H1 (cell line): ENCODE measurements around the gene AQP4. TPM values are rescaled to one million over a fixed set of nuclear protein-coding genes. Genes with fewer than 3 reads are reported as not detected.

Experiments used
- CTCF ChIA-PET: fragments of 300-600 bp; sonication (Branson Sonifier 250); formaldehyde crosslinking; loops from one replicate; lab custom pipeline; 2021; ENCODE audit not compliant: partially characterized antibody; lab: Charles Lee
- POLR2A ChIA-PET: fragments of 300-600 bp; sonication (Branson Sonifier 250); formaldehyde crosslinking; loops from one replicate; lab custom pipeline; 2021; ENCODE audit warnings: inconsistent platforms; ENCODE audit not compliant: partially characterized antibody; lab: Charles Lee
- DNase-seq, 2 experiments: peaks; one replicate each; pipeline versions ENCODE4 v3.0.0 to v3.0.0-alpha.2; 2010 to 2022; ENCODE audit warnings: low spot score in 2 of 2, low read depth in 1 of 2, mixed read lengths in 1 of 2
- FAIRE-seq: peaks from 2 replicates; lab custom pipeline; 2011; peaks lifted over from hg19 to GRCh38; lab: Jason Lieb, UNC
- H2AFZ ChIP-seq: 2 replicates; pipeline ENCODE4 v1.8.1; 2012; ENCODE audit warnings: low read length, inconsistent platforms
- H2AK5ac ChIP-seq: 2 replicates; pipeline ENCODE4 v1.6.1; 2013; ENCODE audit warnings: low read depth, low read length
- H2BK120ac ChIP-seq: replicated peaks from 2 replicates; pipeline ENCODE3; 2013; ENCODE audit warnings: low read depth, low read length, inconsistent platforms
- H2BK12ac ChIP-seq: 2 replicates; pipeline ENCODE4 v1.6.1; 2013; ENCODE audit warnings: low read depth, low read length
- H2BK15ac ChIP-seq: 2 replicates; pipeline ENCODE4 v1.6.1; 2013; ENCODE audit warnings: low read length
- H2BK20ac ChIP-seq: 2 replicates; pipeline ENCODE4 v1.6.1; 2013; ENCODE audit warnings: low read length
- H2BK5ac ChIP-seq: 2 replicates; pipeline ENCODE4 v1.6.1; 2013; ENCODE audit warnings: low read depth, low read length
- H3K14ac ChIP-seq: 2 replicates; pipeline ENCODE4 v1.6.1; 2013; ENCODE audit warnings: inconsistent platforms; ENCODE audit not compliant: insufficient read length
- H3K18ac ChIP-seq: 2 replicates; pipeline ENCODE4 v1.6.1; 2013; ENCODE audit warnings: low read length; ENCODE audit errors: extremely low read depth
- H3K23ac ChIP-seq: 2 replicates; pipeline ENCODE4 v1.6.1; 2013; ENCODE audit warnings: inconsistent platforms; ENCODE audit not compliant: insufficient read length
- H3K23me2 ChIP-seq: 2 replicates; pipeline ENCODE4 v1.6.1; 2013; ENCODE audit warnings: low read depth, low read length
- H3K27ac ChIP-seq: 2 replicates; pipeline ENCODE4 v1.6.1; 2011; ENCODE audit warnings: low read depth, low read length, inconsistent platforms
- H3K27me3 ChIP-seq, 4 experiments: replicated peaks in 1 of 4; 1 replicate in 1 of 4; 2 replicates in 3 of 4; pipeline versions ENCODE4 v1.6.1 to v1.8.1; 2011 to 2013; ENCODE audit warnings: low read length in 3 of 4, mild to moderate bottlenecking in 3 of 4, inconsistent platforms in 2 of 4, mixed read lengths in 2 of 4, moderate library complexity in 1 of 4; ENCODE audit not compliant: control insufficient read depth in 3 of 4, insufficient read depth in 3 of 4; ENCODE audit errors: extremely low read depth in 1 of 4
- H3K36me3 ChIP-seq, 4 experiments: 2 replicates each; pipeline versions ENCODE4 v1.6.1 to v1.8.1; 2011 to 2013; ENCODE audit warnings: mild to moderate bottlenecking in 4 of 4, low read length in 3 of 4, moderate library complexity in 2 of 4, control low read depth in 1 of 4, inconsistent platforms in 1 of 4; ENCODE audit not compliant: insufficient read depth in 4 of 4, control insufficient read depth in 2 of 4
- H3K4ac ChIP-seq: replicated peaks from 2 replicates; pipeline ENCODE3; 2013; ENCODE audit warnings: low read length, low read depth, mixed read lengths, inconsistent platforms; ENCODE audit not compliant: insufficient read length
- H3K4me1 ChIP-seq, 4 experiments: replicated peaks in 1 of 4; 1 replicate in 1 of 4; 2 replicates in 3 of 4; pipeline versions ENCODE4 v1.6.1 to v1.8.1; 2011 to 2013; ENCODE audit warnings: low read length in 3 of 4, inconsistent platforms in 2 of 4, mixed read lengths in 1 of 4; ENCODE audit not compliant: insufficient read depth in 4 of 4, control insufficient read depth in 3 of 4
- H3K4me2 ChIP-seq, 2 experiments: 2 replicates each; pipeline versions ENCODE4 v1.6.1 to v1.8.1; 2011 to 2013; ENCODE audit warnings: low read depth in 2 of 2, low read length in 2 of 2, control low read depth in 1 of 2, inconsistent platforms in 1 of 2, mild to moderate bottlenecking in 1 of 2; ENCODE audit not compliant: insufficient read depth in 1 of 2
- H3K4me3 ChIP-seq, 4 experiments: fragments of 200-600, 300-600 bp in 1 of 4; sonication (generic), shearing (Covaris generic), sonication (Bioruptor Twin) in 1 of 4; 2 replicates each; pipeline versions ENCODE4 v1.5.1 to v1.8.1; 2011 to 2016; ENCODE audit warnings: low read length in 4 of 4, low read depth in 3 of 4, control low read depth in 2 of 4, inconsistent platforms in 2 of 4, mild to moderate bottlenecking in 2 of 4, mixed read lengths in 1 of 4, moderate library complexity in 1 of 4; ENCODE audit not compliant: insufficient read depth in 2 of 4; ENCODE audit errors: extremely low read depth in 1 of 4
- H3K56ac ChIP-seq: replicated peaks from 2 replicates; pipeline ENCODE3; 2013; ENCODE audit warnings: low read depth, mild to moderate bottlenecking, mixed read lengths, low read length, inconsistent platforms; ENCODE audit not compliant: insufficient read length
- H3K79me1 ChIP-seq: 2 replicates; pipeline ENCODE4 v1.6.1; 2013; ENCODE audit warnings: low read depth, low read length, control low read depth
- H3K79me2 ChIP-seq, 2 experiments: 2 replicates each; pipeline versions ENCODE4 v1.6.1 to v1.8.1; 2012 to 2013; ENCODE audit warnings: low read length in 2 of 2, mild to moderate bottlenecking in 2 of 2, inconsistent platforms in 1 of 2; ENCODE audit not compliant: insufficient read depth in 2 of 2, control insufficient read depth in 1 of 2
- H3K9ac ChIP-seq, 4 experiments: replicated peaks in 1 of 4; 1 replicate in 1 of 4; 2 replicates in 3 of 4; pipeline versions ENCODE4 v1.6.1 to v1.8.1; 2011 to 2013; ENCODE audit warnings: low read depth in 3 of 4, low read length in 3 of 4, control low read depth in 2 of 4, mild to moderate bottlenecking in 2 of 4, moderate library complexity in 2 of 4, inconsistent platforms in 1 of 4; ENCODE audit errors: extremely low read depth in 1 of 4
- H3K9me3 ChIP-seq, 2 experiments: 2 replicates each; pipeline versions ENCODE4 v1.6.1 to v1.8.1; 2012 to 2013; ENCODE audit warnings: mild to moderate bottlenecking in 2 of 2, moderate library complexity in 2 of 2, control low read depth in 1 of 2, inconsistent platforms in 1 of 2, low read depth in 1 of 2, low read length in 1 of 2, mixed read lengths in 1 of 2; ENCODE audit not compliant: insufficient read depth in 2 of 2
- H4K20me1 ChIP-seq, 2 experiments: replicated peaks in 1 of 2; 2 replicates each; pipeline versions ENCODE3 to v1.8.1; 2011 to 2013; ENCODE audit warnings: inconsistent platforms in 2 of 2, low read length in 2 of 2, mild to moderate bottlenecking in 1 of 2; ENCODE audit not compliant: insufficient read depth in 2 of 2, control insufficient read depth in 1 of 2
- H4K5ac ChIP-seq: 2 replicates; pipeline ENCODE4 v1.6.1; 2013; ENCODE audit warnings: low read length, low read depth, mixed read lengths, inconsistent platforms; ENCODE audit not compliant: insufficient read length
- H4K8ac ChIP-seq: 2 replicates; pipeline ENCODE4 v1.8.0; 2013; ENCODE audit warnings: mild to moderate bottlenecking, moderate library complexity, low read length, inconsistent platforms; ENCODE audit not compliant: insufficient read depth; ENCODE audit errors: extremely low read depth
- H4K91ac ChIP-seq: replicated peaks from 2 replicates; pipeline ENCODE3; 2013; ENCODE audit warnings: low read length, mixed read lengths, inconsistent platforms; ENCODE audit not compliant: insufficient read length
- BCL11A ChIP-seq, 2 experiments: IDR thresholded peaks; one replicate each; pipeline ENCODE4 v1.6.1; 2011; ENCODE audit warnings: low read depth in 2 of 2, low read length in 2 of 2, mild to moderate bottlenecking in 2 of 2
- BRCA1 ChIP-seq: IDR thresholded peaks from 2 replicates; pipeline ENCODE4 v1.6.1; 2012; ENCODE audit warnings: low read depth, low read length, improper control_type of control experiment
- HDAC2 ChIP-seq, 2 experiments: fragments of 300-600 bp in 1 of 2; sonication (generic) in 1 of 2; IDR thresholded peaks; 2 replicates each; pipeline ENCODE4 v1.6.1; 2011 to 2012; ENCODE audit warnings: low read depth in 2 of 2, low read length in 2 of 2, mild to moderate bottlenecking in 2 of 2, moderate library complexity in 2 of 2, borderline replicate concordance in 1 of 2, inconsistent platforms in 1 of 2
- JUN ChIP-seq: IDR thresholded peaks from 2 replicates; pipeline ENCODE4 v1.6.1; 2011; ENCODE audit warnings: low read depth, mild to moderate bottlenecking, improper control_type of control experiment, low read length
- MAFK ChIP-seq: IDR thresholded peaks from 2 replicates; pipeline ENCODE4 v1.6.1; 2012; ENCODE audit warnings: low read depth, mild to moderate bottlenecking, improper control_type of control experiment, low read length
- SP1 ChIP-seq: IDR thresholded peaks from 2 replicates; pipeline ENCODE4 v1.6.1; 2011; ENCODE audit warnings: low read depth, low read length
- TAF7 ChIP-seq: optimal IDR thresholded peaks from 2 replicates; pipeline ENCODE3; 2011; ENCODE audit warnings: low read depth, mild to moderate bottlenecking, inconsistent platforms, low read length, moderate library complexity, borderline replicate concordance
- TCF12 ChIP-seq: IDR thresholded peaks from 2 replicates; pipeline ENCODE4 v1.6.1; 2011; ENCODE audit warnings: low read depth, mild to moderate bottlenecking, low read length
- WGBS, 2 experiments: shearing (Covaris generic) in 1 of 2; methylation state at CpG; one replicate each; pipeline versions ENCODE4 v1.1.6 to v1.1.7; 2013 to 2015; ENCODE audit warnings: low lambda C conversion rate in 2 of 2, mixed read lengths in 2 of 2, inconsistent platforms in 1 of 2, low coverage in 1 of 2, missing lambda C conversion rate in 1 of 2; ENCODE audit not compliant: insufficient replicate concordance in 2 of 2, insufficient coverage in 1 of 2, insufficient read length in 1 of 2; ENCODE audit errors: extremely low coverage in 1 of 2, missing lambda C conversion rate in 1 of 2; 5-methylcytosine and 5-hydroxymethylcytosine counted together
- polyA plus RNA-seq, 7 experiments: library from polyadenylated mRNA; depleted of rRNA in 3 of 7; stranded (reverse) in 5 of 7; unstranded in 2 of 7; fragments of >200 nt in 5 of 7; fragments of 200-250 nt in 2 of 7; gene quantifications; 1 replicate in 5 of 7; 2 replicates in 1 of 7; 4 replicates in 1 of 7; pipeline versions ENCODE4 v1.2.1 to v1.2.3, GENCODE V29; 2011 to 2013; ENCODE audit warnings: missing spikeins in 2 of 7, mixed read lengths in 2 of 7
- total RNA-seq: library from RNA; stranded (reverse); fragmentation: NEBNext Ultra II Directional; extraction: Animal tissue kit (Norgen Biotek cat#: 25700); gene quantifications from 2 replicates; pipeline ENCODE4 v1.2.1, GENCODE V29; 2021

The AQP4 gene
- total and polyA plus RNA-seq, 2 of the 8 experiments (the other 6 are each of a cell fraction or from before 2014, with no cell fraction given): 2.2 to 2.8 TPM

GRCh38 chr18:26819046-26819445 is 46.5 kb downstream of the AQP4 start:
- Histone ChIP-seq H2AK5ac (no peak overlapping the region), H3K79me1 (no peaks in the 10 kb centered on the region), H2BK15ac (no peak overlapping the region), H3K23ac (no peak overlapping the region), H4K5ac (no peak overlapping the region), H3K4me1 (0 out of 7 replicates have a peak, but pooled peaks cover 0 to 3% (median 0%) of the 10 kb centered on the region in 4 experiments), H3K4me3 (no peak overlapping the region), H2AFZ (no peak overlapping the region), H3K9me3 (no peaks in the 10 kb centered on the region), H3K27ac (no peak overlapping the region), H3K56ac (no peak overlapping the region), H3K9ac (no peak overlapping the region; a peak in 1 of 7 replicates), H2BK20ac (no peak overlapping the region), H2BK120ac (no peak overlapping the region), H3K79me2 (no peaks in the 10 kb centered on the region), H4K20me1 (no peaks in the 10 kb centered on the region), H2BK12ac (no peak overlapping the region), H3K4me2 (no peak overlapping the region), H3K4ac (no peak overlapping the region), H3K23me2 (no peaks in the 10 kb centered on the region), H4K8ac (no peak overlapping the region; the same call in 1 of the 2 replicates), H2BK5ac (no peak overlapping the region), H3K18ac (no peak overlapping the region), H3K14ac (no peak overlapping the region), H4K91ac (no peak overlapping the region), H3K36me3 (no peaks in the 10 kb centered on the region), H3K27me3 (no peaks in the 10 kb centered on the region)
- FAIRE-seq: no peak
- ChIA-PET POLR2A (no interaction called here), CTCF (interaction anchor here (1.1 to 1.2 kb wide), 2 partner anchors 22 to 186 kb away, joined by 3 read pairs; no protein-coding TSS in a partner anchor)
- no peak for DNase-seq
- WGBS, 2 experiments: 75% methylated on average over 1 of the region's 1 CpG; no CpG with 5 or more reads in 1 of the 2 experiments
- TF ChIP-seq BRCA1: no peak
- TF ChIP-seq HDAC2 (IDR thresholded peaks at IDR 0.05; ENCODE audit: borderline replicate concordance in 1 of 2, low read depth in 2 of 2, low read length in 2 of 2): no peak
- TF ChIP-seq JUN: no peak
- no peak for TF ChIP-seq TCF12
- no peak for TF ChIP-seq TAF7
- no peak for TF ChIP-seq BCL11A (IDR thresholded peaks at IDR 0.05; ENCODE audit: low read depth in 2 of 2, low read length in 2 of 2)
- TF ChIP-seq SP1: no peak
- TF ChIP-seq MAFK: no peak
